A549 treated with GW870086 at 1 μM for 4 hours (cell line): ENCODE data around the gene PCDHAC1. TPM values are rescaled to one million over a fixed set of nuclear protein-coding genes. Genes with fewer than 3 reads are reported as not detected.

ENCODE experiments used
- total RNA-seq: library from RNA; stranded (reverse); fragments of 200-300 nt; extraction: Qiagen RNA extraction; gene quantifications from 5 replicates; pipeline ENCODE4 v1.2.3, GENCODE V29; 2022; ENCODE audit warnings: low read depth

The PCDHAC1 gene, protein sequence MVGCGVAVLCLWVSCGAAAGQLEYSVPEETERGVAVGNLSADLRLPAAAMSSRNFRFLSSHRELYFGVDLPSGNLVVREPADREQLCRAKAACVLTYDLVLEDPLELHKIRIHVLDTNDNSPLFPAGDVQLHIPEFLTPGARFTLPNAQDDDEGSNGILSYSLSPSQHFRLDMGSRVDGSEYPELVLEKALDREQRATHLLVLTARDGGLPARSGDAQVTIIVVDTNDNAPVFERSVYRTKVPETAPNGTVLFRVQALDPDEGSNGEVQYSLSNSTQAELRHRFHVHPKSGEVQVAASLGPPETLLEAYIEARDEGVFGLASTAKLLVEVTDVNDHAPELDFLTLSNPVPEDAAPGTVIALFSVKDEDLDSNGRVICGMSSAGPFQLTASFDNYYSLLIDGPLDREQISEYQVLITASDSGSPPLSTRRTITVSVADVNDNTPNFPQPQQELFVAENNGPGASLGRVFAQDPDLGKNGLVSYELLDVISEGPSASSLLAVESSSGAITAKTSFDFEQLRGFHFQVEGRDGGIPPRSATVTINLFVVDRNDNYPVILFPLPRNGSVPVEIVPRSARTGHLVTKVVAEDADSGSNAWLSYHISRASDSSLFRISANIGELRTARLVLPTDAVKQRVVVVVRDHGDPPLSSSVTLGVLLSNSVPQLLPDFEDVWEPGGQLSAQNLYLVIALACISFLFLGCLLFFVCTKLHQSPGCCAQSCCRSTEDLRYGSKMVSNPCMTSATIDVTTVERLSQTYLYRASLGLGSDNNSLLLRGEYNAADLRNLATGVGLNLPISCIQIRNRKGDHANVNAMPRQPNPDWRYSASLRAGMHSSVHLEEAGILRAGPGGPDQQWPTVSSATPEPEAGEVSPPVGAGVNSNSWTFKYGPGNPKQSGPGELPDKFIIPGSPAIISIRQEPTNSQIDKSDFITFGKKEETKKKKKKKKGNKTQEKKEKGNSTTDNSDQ
- total RNA-seq = 2.4 to 3.3 TPM (median 3.0 TPM) in 5 replicates

DNA sequence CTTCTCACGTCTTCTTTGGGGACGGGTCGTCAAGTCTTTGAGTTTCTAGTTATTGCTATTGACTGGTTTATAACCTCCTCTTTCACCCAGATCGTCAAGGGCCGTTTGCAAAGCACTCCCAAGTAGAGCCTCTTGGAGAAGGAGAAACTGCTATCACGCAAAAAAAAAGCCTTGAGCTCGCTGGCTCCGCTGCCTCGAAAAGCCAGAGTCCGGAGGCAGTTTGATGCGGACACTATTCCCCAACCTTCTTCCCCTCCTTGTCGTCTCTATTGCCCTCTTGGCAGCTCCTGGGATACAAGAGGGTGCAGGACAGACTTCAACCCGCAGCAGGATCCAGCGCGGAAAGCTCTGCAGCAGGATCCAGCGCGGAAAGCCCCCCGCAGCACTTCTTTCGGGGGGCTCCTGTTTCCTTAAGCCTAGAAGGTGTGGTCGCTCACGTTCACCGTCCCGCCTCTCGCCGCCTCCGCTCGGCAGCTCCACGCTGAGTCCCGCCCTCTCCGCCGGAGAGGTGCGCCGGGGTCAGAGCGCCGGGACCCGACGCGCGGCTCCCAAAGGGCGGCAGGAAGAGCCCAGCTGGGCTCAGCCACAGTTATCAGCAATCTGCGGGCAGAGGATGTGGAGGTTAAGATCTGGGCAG lies at the start of gene PCDHAC1:
TSS of gene PCDHAC1 (plus strand) at position 494 of the 637 bp plus-strand sequence. CDS start 594 bp downstream, outside the sequence.

DNA sequence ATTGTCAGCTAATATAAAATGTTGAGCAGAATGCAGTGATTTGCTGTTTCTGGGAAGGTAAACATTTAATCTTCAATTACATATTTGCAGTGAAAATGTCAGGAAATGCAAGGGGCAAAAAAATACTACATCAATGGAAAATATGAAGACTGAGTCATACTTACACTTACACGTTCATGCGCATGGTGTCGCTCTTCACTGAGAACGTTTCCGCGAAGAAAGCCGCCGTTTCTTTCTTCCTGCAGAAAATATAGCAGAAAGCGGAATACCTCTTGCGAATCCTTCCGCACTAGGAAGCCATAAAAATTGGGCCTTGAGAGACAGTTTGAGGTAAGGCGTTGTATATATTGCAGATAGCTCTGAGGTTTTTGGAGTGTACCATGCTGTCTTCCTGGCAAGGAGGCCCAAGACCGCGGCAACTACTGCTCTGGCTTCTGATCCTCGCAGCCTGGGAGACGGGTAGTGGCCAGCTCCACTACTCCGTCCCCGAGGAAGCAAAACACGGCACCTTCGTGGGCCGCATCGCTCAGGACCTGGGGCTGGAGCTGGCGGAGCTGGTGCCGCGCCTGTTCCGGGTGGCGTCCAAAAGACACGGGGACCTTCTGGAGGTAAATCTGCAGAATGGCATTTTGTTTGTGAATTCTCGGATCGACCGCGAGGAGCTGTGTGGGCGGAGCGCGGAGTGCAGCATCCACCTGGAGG lies 44.1 kb upstream of the PCDHAC1 start, which contains the start of gene PCDHA13:
TSS of gene PCDHA13 (plus strand) at position 236 of the 702 bp plus-strand sequence. CDS start at position 381, 145 bp downstream.

DNA sequence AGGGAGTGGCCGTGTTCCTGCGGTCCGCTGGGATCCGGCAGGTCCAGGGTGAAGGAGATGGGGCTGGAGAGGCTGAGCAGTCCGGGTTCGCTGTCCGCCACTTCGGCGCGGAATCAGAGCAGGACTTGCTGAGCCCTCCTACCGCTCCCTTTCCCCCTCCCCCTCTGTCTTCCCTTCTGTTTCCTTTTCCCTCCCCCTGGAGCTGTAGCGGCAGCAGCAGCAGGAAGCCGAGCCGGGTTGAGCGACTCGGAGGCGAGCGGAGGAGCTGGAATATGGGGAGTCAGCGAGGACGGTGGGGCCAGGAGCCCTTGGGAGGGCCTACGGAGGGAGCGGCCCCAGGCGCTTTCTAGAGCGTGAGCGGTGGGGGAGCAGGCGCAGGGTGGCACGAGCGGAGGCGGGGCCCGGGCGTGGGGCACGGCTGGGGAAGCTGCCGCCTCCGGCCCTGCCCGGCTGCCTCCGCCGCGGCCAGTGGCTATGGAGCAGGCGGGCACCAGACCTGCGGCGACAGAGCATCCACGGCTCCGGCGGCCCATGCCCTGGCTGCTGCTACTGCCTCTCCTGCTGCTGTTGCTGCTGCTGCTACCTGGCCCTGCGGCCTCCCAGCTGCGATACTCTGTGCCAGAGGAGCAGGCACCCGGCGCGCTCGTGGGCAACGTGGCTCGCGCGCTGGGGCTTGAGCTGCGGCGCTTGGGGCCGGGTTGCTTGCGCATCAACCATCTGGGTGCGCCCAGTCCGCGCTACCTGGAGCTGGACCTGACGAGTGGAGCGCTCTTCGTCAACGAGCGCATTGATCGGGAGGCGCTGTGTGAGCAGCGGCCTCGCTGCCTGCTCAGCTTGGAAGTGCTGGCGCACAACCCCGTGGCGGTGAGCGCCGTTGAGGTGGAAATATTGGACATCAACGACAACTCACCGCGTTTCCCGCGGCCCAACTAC lies 40.5 kb downstream of the PCDHAC1 start, which contains the start of gene PCDHAC2:
TSS of gene PCDHAC2 (plus strand) at position 184 of the 933 bp plus-strand sequence. CDS start at position 475, 291 bp downstream.

Other genes with a start within 250 kb of the PCDHAC1 start
- gene HARS1, start 234.9 kb upstream of the PCDHAC1 start, total RNA-seq = 73.2 to 85.5 TPM (median 78.1 TPM) in 5 replicates
- gene HARS2, start 234.8 kb upstream of the PCDHAC1 start, total RNA-seq = 33.2 to 42.4 TPM (median 37.4 TPM) in 5 replicates
- 80.6 to 110 TPM (median 84.5 TPM) in 5 replicates for gene ZMAT2, start 225.9 kb upstream of the PCDHAC1 start, total RNA-seq
- 0.09 to 0.18 TPM (median 0.15 TPM) in 5 replicates for gene PCDHA1, start 140.2 kb upstream of the PCDHAC1 start, total RNA-seq
- gene PCDHA2, start 131.4 kb upstream of the PCDHAC1 start, total RNA-seq = 0.06 to 0.10 TPM (median 0.07 TPM) in 3 of 5 replicates, not detected in the others
- gene PCDHA3, start 125.2 kb upstream of the PCDHAC1 start, total RNA-seq = 0.78 to 1.3 TPM (median 0.88 TPM) in 5 replicates
- gene PCDHA4, start 119.2 kb upstream of the PCDHAC1 start, total RNA-seq = 1.6 to 2.2 TPM (median 2.0 TPM) in 5 replicates
- 0.50 to 0.74 TPM (median 0.70 TPM) in 5 replicates for gene PCDHA5, start 104.7 kb upstream of the PCDHAC1 start, total RNA-seq
- 0.05 to 0.09 TPM (median 0.08 TPM) in 3 of 5 replicates, not detected in the others for gene PCDHA6, start 98.3 kb upstream of the PCDHAC1 start, total RNA-seq
- 0.08 to 0.13 TPM (median 0.10 TPM) in 5 replicates for gene PCDHA7, start 92.0 kb upstream of the PCDHAC1 start, total RNA-seq
- 0.03 to 0.11 TPM in 2 of 5 replicates, not detected in the others for gene PCDHA8, start 85.1 kb upstream of the PCDHAC1 start, total RNA-seq
- 0.02 to 0.07 TPM in 2 of 5 replicates, not detected in the others for gene PCDHA9, start 77.9 kb upstream of the PCDHAC1 start, total RNA-seq
- 0.03 to 0.05 TPM (median 0.04 TPM) in 4 of 5 replicates, not detected in the other for gene PCDHA10, start 70.4 kb upstream of the PCDHAC1 start, total RNA-seq
- 0.06 to 0.96 TPM (median 0.11 TPM) in 5 replicates for gene PCDHA11, start 57.3 kb upstream of the PCDHAC1 start, total RNA-seq
- 2.5 to 3.4 TPM (median 3.1 TPM) in 5 replicates for gene PCDHA12, start 51.0 kb upstream of the PCDHAC1 start, total RNA-seq
- gene PCDHA13, start 44.2 kb upstream of the PCDHAC1 start, total RNA-seq = 0.07 to 0.17 TPM (median 0.10 TPM) in 5 replicates
- 4.0 to 5.0 TPM (median 4.4 TPM) in 5 replicates for gene PCDHAC2, start 40.2 kb downstream of the PCDHAC1 start, total RNA-seq
- gene PCDHB1, start 125.1 kb downstream of the PCDHAC1 start, total RNA-seq = not detected in 5 replicates
- gene PCDHB2, start 168.3 kb downstream of the PCDHAC1 start, total RNA-seq = 3.3 to 4.1 TPM (median 3.4 TPM) in 5 replicates
- 0.05 TPM in 1 of 5 replicates, not detected in the others for gene PCDHB3, start 174.2 kb downstream of the PCDHAC1 start, total RNA-seq
- 0.03 to 0.11 TPM (median 0.08 TPM) in 3 of 5 replicates, not detected in the others for gene PCDHB4, start 195.5 kb downstream of the PCDHAC1 start, total RNA-seq
- 0.94 to 1.8 TPM (median 1.5 TPM) in 5 replicates for gene PCDHB5, start 208.9 kb downstream of the PCDHAC1 start, total RNA-seq
- 0.81 to 1.2 TPM (median 0.89 TPM) in 5 replicates for gene PCDHB6, start 223.8 kb downstream of the PCDHAC1 start, total RNA-seq
- not detected in 5 replicates for gene PCDHB7, start 246.3 kb downstream of the PCDHAC1 start, total RNA-seq